Measurements from ENCODE around the gene EHBP1. TPM values are rescaled to one million over a fixed set of nuclear protein-coding genes. Genes with fewer than 3 reads are reported as not detected.

Gene EHBP1
- total RNA-seq, 1 donor from 2014 or later = 63.4 TPM

DNA sequence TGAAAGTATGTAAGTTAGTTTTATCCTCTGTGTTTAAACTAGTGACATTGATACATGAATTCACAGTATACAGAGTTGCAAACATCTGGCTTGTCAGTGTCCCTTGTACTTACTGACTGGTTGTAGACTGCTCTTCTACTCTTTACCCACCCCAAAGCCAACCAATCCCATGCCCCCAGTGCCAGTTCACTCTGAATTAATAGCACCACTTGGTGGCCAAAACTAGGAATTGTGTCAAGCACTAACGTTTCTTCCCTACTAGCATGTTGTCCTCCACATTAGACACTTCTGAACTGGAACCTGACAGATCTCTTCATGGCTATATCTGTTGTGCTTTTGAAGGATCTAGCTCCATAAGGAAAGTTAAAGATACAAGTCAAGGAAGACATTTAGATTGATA, 317.9 kb downstream of the EHBP1 start:
- peaks cover 2% of the 10 kb centered on the region for H3K27me3 Mint-ChIP-seq (ENCODE audit: unreplicated experiment)
- TF ChIP-seq CTCF (IDR thresholded peaks at IDR 0.05; ENCODE audit: partially characterized antibody, unreplicated experiment) = no peak
- no peaks in the 10 kb centered on the region for H3K36me3 Mint-ChIP-seq (ENCODE audit: unreplicated experiment)
- H3K9me3 Mint-ChIP-seq (ENCODE audit: unreplicated experiment) = no peaks in the 10 kb centered on the region
- H3K4me3 Mint-ChIP-seq (ENCODE audit: unreplicated experiment) = no peak overlapping the region
- H3K27ac Mint-ChIP-seq (ENCODE audit: unreplicated experiment) = no peak overlapping the region
- H3K4me1 Mint-ChIP-seq (ENCODE audit: low read depth, unreplicated experiment) = no peaks in the 10 kb centered on the region
- DNase-seq = no peak

DNA sequence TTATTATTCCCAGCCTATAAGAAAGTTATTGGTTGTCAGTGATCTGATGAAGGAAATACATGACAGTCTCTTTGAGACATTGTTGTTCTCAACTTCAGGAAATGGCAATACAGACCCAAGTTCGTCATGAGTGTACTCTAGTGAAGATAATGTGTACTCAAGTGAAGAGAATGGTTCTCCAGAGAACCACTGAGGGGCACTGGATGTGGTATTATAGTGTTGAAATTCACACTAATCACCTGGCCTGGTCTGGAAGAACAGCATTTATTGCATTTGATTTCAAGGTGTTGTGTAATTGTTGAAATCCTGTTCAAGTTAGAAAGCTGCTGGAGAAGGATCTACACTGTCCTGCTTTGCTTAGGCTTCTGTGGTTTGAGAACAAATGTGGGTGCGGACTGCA, 321.7 kb downstream of the EHBP1 start:
- Mint-ChIP-seq H3K27me3 (ENCODE audit: unreplicated experiment) (peaks cover 2% of the 10 kb centered on the region), H3K4me3 (ENCODE audit: unreplicated experiment) (no peak overlapping the region), H3K4me1 (ENCODE audit: low read depth, unreplicated experiment) (no peaks in the 10 kb centered on the region), H3K27ac (ENCODE audit: unreplicated experiment) (no peak overlapping the region), H3K9me3 (ENCODE audit: unreplicated experiment) (no peaks in the 10 kb centered on the region), H3K36me3 (ENCODE audit: unreplicated experiment) (peaks cover 4% of the 10 kb centered on the region)
- DNase-seq = no peak
- TF ChIP-seq CTCF (IDR thresholded peaks at IDR 0.05; ENCODE audit: partially characterized antibody, unreplicated experiment) = no peak

GRCh38 chr2:63029058-63029457, 323.5 kb downstream of the EHBP1 start:
- H3K27me3 Mint-ChIP-seq (ENCODE audit: unreplicated experiment) = peaks cover 1% of the 10 kb centered on the region
- no peaks in the 10 kb centered on the region for H3K4me1 Mint-ChIP-seq (ENCODE audit: low read depth, unreplicated experiment)
- peaks cover 4% of the 10 kb centered on the region for H3K36me3 Mint-ChIP-seq (ENCODE audit: unreplicated experiment)
- H3K9me3 Mint-ChIP-seq (ENCODE audit: unreplicated experiment) = no peaks in the 10 kb centered on the region
- no peak for DNase-seq
- H3K27ac Mint-ChIP-seq (ENCODE audit: unreplicated experiment) = no peak overlapping the region
- no peak for TF ChIP-seq CTCF (IDR thresholded peaks at IDR 0.05; ENCODE audit: partially characterized antibody, unreplicated experiment)
- H3K4me3 Mint-ChIP-seq (ENCODE audit: unreplicated experiment) = no peak overlapping the region

- H3K27ac Mint-ChIP-seq (ENCODE audit: unreplicated experiment) = no peak overlapping the region
- no peaks in the 10 kb centered on the region for H3K36me3 Mint-ChIP-seq (ENCODE audit: unreplicated experiment)
- no peak overlapping the region for H3K4me3 Mint-ChIP-seq (ENCODE audit: unreplicated experiment)
- H3K4me1 Mint-ChIP-seq (ENCODE audit: low read depth, unreplicated experiment) = peaks cover 8% of the 10 kb centered on the region
- TF ChIP-seq CTCF (IDR thresholded peaks at IDR 0.05; ENCODE audit: partially characterized antibody, unreplicated experiment) = no peak
- DNase-seq = no peak
- H3K27me3 Mint-ChIP-seq (ENCODE audit: unreplicated experiment) = peaks cover 1% of the 10 kb centered on the region
- H3K9me3 Mint-ChIP-seq (ENCODE audit: unreplicated experiment) = peaks cover 2% of the 10 kb centered on the region
These were observed 329.0 kb downstream of the EHBP1 start for GRCh38 chr2:63034526-63034925.

- TF ChIP-seq CTCF (IDR thresholded peaks at IDR 0.05; ENCODE audit: partially characterized antibody, unreplicated experiment) = no peak
- Mint-ChIP-seq H3K27ac (ENCODE audit: unreplicated experiment) (no peak overlapping the region), H3K27me3 (ENCODE audit: unreplicated experiment) (peaks cover 1% of the 10 kb centered on the region), H3K36me3 (ENCODE audit: unreplicated experiment) (no peaks in the 10 kb centered on the region), H3K4me1 (ENCODE audit: low read depth, unreplicated experiment) (peaks cover 8% of the 10 kb centered on the region), H3K4me3 (ENCODE audit: unreplicated experiment) (no peak overlapping the region), H3K9me3 (ENCODE audit: unreplicated experiment) (peaks cover 2% of the 10 kb centered on the region)
- DNase-seq = no peak
These were observed 329.7 kb downstream of the EHBP1 start for GRCh38 chr2:63035169-63035568.

Data from glutamatergic neuron (in vitro differentiated cells).